GM23338 (cell line): ENCODE measurements around the gene CBLN3. TPM values are rescaled to one million over a fixed set of nuclear protein-coding genes. Genes with fewer than 3 reads are reported as not detected.

ENCODE experiments used
- ATAC-seq: fragments of 200-7000 bp; cut with Tn5 transposase; 3 replicates; pipeline ENCODE4 v1.9.1; 2020
- DNase-seq: peaks from one replicate; pipeline ENCODE4 v3.0.0-alpha.2; 2015; ENCODE audit warnings: low spot score
- H2AFZ ChIP-seq: fragments of 200-600 bp; sonication (generic); 2 replicates; pipeline ENCODE4 v1.8.0; 2016; ENCODE audit warnings: antibody characterized with exemption, mild to moderate bottlenecking, moderate library complexity
- H3F3A ChIP-seq: fragments of 200-600 bp; sonication (generic); replicated peaks from 2 replicates; pipeline ENCODE4 v1.8.0; 2017; ENCODE audit warnings: antibody characterized with exemption, mixed run types, low read depth
- H3K27ac ChIP-seq: fragments of 200-600 bp; sonication (generic); 2 replicates; pipeline ENCODE4 v1.6.1; 2016; ENCODE audit warnings: low read depth
- H3K27me3 ChIP-seq: fragments of 200-600 bp; sonication (generic); 2 replicates; pipeline ENCODE4 v1.8.0; 2016; ENCODE audit warnings: mild to moderate bottlenecking, mixed run types, moderate library complexity; ENCODE audit not compliant: insufficient read depth
- H3K36me3 ChIP-seq: fragments of 200-600 bp; sonication (generic); 2 replicates; pipeline ENCODE4 v1.8.0; 2016; ENCODE audit warnings: mild to moderate bottlenecking; ENCODE audit not compliant: insufficient read depth
- H3K4me1 ChIP-seq: fragments of 200-600 bp; sonication (generic); 2 replicates; pipeline ENCODE4 v1.8.0; 2016; ENCODE audit warnings: mild to moderate bottlenecking, moderate library complexity; ENCODE audit not compliant: insufficient read depth
- H3K4me2 ChIP-seq: fragments of 200-600 bp; sonication (generic); 2 replicates; pipeline ENCODE4 v1.7.1; 2017; ENCODE audit warnings: mixed run types
- H3K4me3 ChIP-seq: fragments of 200-600 bp; sonication (generic); 2 replicates; pipeline ENCODE4 v1.6.1; 2016; ENCODE audit warnings: mixed run types
- H3K79me2 ChIP-seq: fragments of 200-600 bp; sonication (generic); replicated peaks from 2 replicates; pipeline ENCODE4 v1.8.0; 2017; ENCODE audit warnings: mild to moderate bottlenecking; ENCODE audit not compliant: insufficient read depth
- H3K9me2 ChIP-seq: fragments of 200-600 bp; sonication (generic); 2 replicates; pipeline ENCODE4 v1.8.0; 2017; ENCODE audit not compliant: insufficient read depth
- H4K20me1 ChIP-seq: fragments of 200-600 bp; sonication (generic); replicated peaks from 2 replicates; pipeline ENCODE4 v1.8.0; 2017; ENCODE audit warnings: mild to moderate bottlenecking; ENCODE audit not compliant: insufficient read depth
- H3K27ac Mint-ChIP-seq: 2 replicates; pipeline ENCODE4 v1.8.0; 2020; ENCODE audit warnings: inconsistent platforms, mild to moderate bottlenecking, moderate library complexity, mixed read lengths
- H3K27me3 Mint-ChIP-seq: 3 replicates; pipeline ENCODE4 v1.8.0; 2022; ENCODE audit warnings: low read depth, mild to moderate bottlenecking, moderate library complexity, mixed read lengths, inconsistent platforms; ENCODE audit not compliant: insufficient read depth, poor library complexity
- H3K36me3 Mint-ChIP-seq: 3 replicates; pipeline ENCODE4 v1.8.0; 2021; ENCODE audit warnings: low read depth, mild to moderate bottlenecking, inconsistent platforms, moderate library complexity, mixed read lengths
- H3K4me1 Mint-ChIP-seq: 3 replicates; pipeline ENCODE4 v1.8.0; 2020; ENCODE audit warnings: mild to moderate bottlenecking, inconsistent platforms, mixed read lengths
- H3K4me3 Mint-ChIP-seq: 3 replicates; pipeline ENCODE4 v1.8.0; 2021; ENCODE audit warnings: moderate library complexity, mild to moderate bottlenecking, inconsistent platforms, mixed read lengths
- H3K9me3 Mint-ChIP-seq: 3 replicates; pipeline ENCODE4 v1.8.0; 2020; ENCODE audit warnings: moderate library complexity, mild to moderate bottlenecking, inconsistent platforms, mixed read lengths
- CREB1 ChIP-seq: fragments of 250-450 bp; sonication (Bioruptor Pico); IDR thresholded peaks from 2 replicates; pipeline ENCODE4 v1.5.0; 2020; ENCODE audit warnings: low read depth, mild to moderate bottlenecking, moderate library complexity
- CTCF ChIP-seq, 2 experiments: fragments of 200-600 bp in 1 of 2; sonication (generic) in 1 of 2; conservative IDR thresholded peaks; 2 replicates each; pipeline versions ENCODE4 v1.5.1 to v1.6.1; 2016 to 2017; ENCODE audit warnings: antibody characterized with exemption in 2 of 2, low read depth in 2 of 2, mild to moderate bottlenecking in 2 of 2, moderate library complexity in 1 of 2
- ETS1 ChIP-seq: IDR thresholded peaks from 2 replicates; pipeline ENCODE4 v1.6.1; 2016; ENCODE audit warnings: antibody characterized with exemption
- EZH2 ChIP-seq: fragments of 200-600 bp; sonication (generic); IDR thresholded peaks from one replicate; pipeline ENCODE4 v1.8.0; 2017; ENCODE audit warnings: antibody characterized with exemption, mild to moderate bottlenecking, low read depth; ENCODE audit not compliant: unreplicated experiment
- NANOG ChIP-seq: IDR thresholded peaks from 2 replicates; pipeline ENCODE4 v1.6.1; 2016; ENCODE audit warnings: antibody characterized with exemption, borderline replicate concordance
- REST ChIP-seq: IDR thresholded peaks from one replicate; pipeline ENCODE4 v1.6.1; 2018; ENCODE audit warnings: antibody characterized with exemption; ENCODE audit not compliant: unreplicated experiment
- STAT1 ChIP-seq: IDR thresholded peaks from one replicate; pipeline ENCODE4 v1.6.1; 2016; ENCODE audit warnings: antibody characterized with exemption; ENCODE audit not compliant: unreplicated experiment
- ZNF331 ChIP-seq: fragments of 250-450 bp; sonication (Bioruptor Pico); IDR thresholded peaks from 2 replicates; pipeline ENCODE4 v1.5.0; 2020; ENCODE audit warnings: low read depth, mild to moderate bottlenecking, moderate library complexity
- polyA plus RNA-seq: library from polyadenylated mRNA; unstranded; fragments of >200 nt; fragmentation: Nextera tagmentation; extraction: Ambion mirVana; gene quantifications from 2 replicates; pipeline ENCODE4 v1.2.1, GENCODE V29; 2016
- total RNA-seq: library from RNA; depleted of rRNA; stranded (reverse); fragments of >200 nt; shearing (Covaris generic); gene quantifications from 2 replicates; pipeline ENCODE4 v1.2.3, GENCODE V29; 2014

CBLN3 gene
- total and polyA plus RNA-seq, 2 experiments from 2014 or later = 0.07 to 0.19 TPM

- H2AFZ ChIP-seq = no peak overlapping the region
- no peaks in the 10 kb centered on the region for H3K4me1 ChIP-seq
- H3F3A ChIP-seq = no peaks in the 10 kb centered on the region
- Mint-ChIP-seq H3K36me3 (peaks cover 5% of the 10 kb centered on the region; the same call in 1 of the 3 replicates), H3K27me3 (peaks cover 4% of the 10 kb centered on the region), H3K4me3 (no peak overlapping the region), H3K27ac (no peak overlapping the region), H3K4me1 (no peaks in the 10 kb centered on the region), H3K9me3 (no peaks in the 10 kb centered on the region; the same call in 2 of the 3 replicates)
- TF ChIP-seq EZH2 (no peak), ZNF331 (CRISPR knock-in tag) (no peak), NANOG (no peak), REST (no peak), STAT1 (no peak), CREB1 (CRISPR knock-in tag) (no peak), ETS1 (no peak), CTCF (conservative IDR thresholded peaks at IDR 0.05; ENCODE audit: low read depth in 2 of 2) (peak; percentile 72 to 78)
- no peaks in the 10 kb centered on the region for H3K79me2 ChIP-seq
- H3K27me3 ChIP-seq = no peaks in the 10 kb centered on the region
- ATAC-seq (peak; percentile 86), DNase-seq (peak; percentile 84)
- no peak overlapping the region for H3K4me2 ChIP-seq
- H3K9me2 ChIP-seq = no peaks in the 10 kb centered on the region
- H3K36me3 ChIP-seq = no peaks in the 10 kb centered on the region
- H4K20me1 ChIP-seq = no peaks in the 10 kb centered on the region
- no peak overlapping the region for H3K4me3 ChIP-seq
- H3K27ac ChIP-seq = no peak overlapping the region
Measured at GRCh38 chr14:24411443-24412389, 17.8 kb downstream of the CBLN3 start.
